Measurements from ENCODE around the gene SLC40A1.

GRCh38 chr2:189570570-189571031 is 10.0 kb downstream of the SLC40A1 start:
- TF ChIP-seq CTCF (IDR thresholded peaks at IDR 0.05) = no peak
- TF ChIP-seq POLR2A (IDR thresholded peaks at IDR 0.05) = no peak

All from uterus (tissue), 2 donors.